Keratinocyte (primary cell): ENCODE results near the gene CLPSL1.
A peak's percentile ranks its signal among the peaks of the same experiment; 100 is the strongest.

Experiments
- EZH2 ChIP-seq: IDR thresholded peaks from one replicate; pipeline ENCODE4 v1.6.1; 2012; ENCODE audit warnings: inconsistent platforms, mild to moderate bottlenecking, low read length, moderate library complexity
- TF ChIP-seq, protein P1 (sequence below), 3 experiments: IDR thresholded peaks in 1 of 3; conservative IDR thresholded peaks in 1 of 3; optimal IDR thresholded peaks in 1 of 3; 2 replicates in 2 of 3; 3 replicates in 1 of 3; pipeline versions ENCODE3 to v1.5.1; 2011; ENCODE audit warnings: low read length in 3 of 3, mild to moderate bottlenecking in 3 of 3, moderate library complexity in 2 of 3, control low read depth in 1 of 3, inconsistent platforms in 1 of 3; ENCODE audit not compliant: insufficient read depth in 2 of 3; ENCODE audit errors: extremely low read depth in 1 of 3

DNA sequence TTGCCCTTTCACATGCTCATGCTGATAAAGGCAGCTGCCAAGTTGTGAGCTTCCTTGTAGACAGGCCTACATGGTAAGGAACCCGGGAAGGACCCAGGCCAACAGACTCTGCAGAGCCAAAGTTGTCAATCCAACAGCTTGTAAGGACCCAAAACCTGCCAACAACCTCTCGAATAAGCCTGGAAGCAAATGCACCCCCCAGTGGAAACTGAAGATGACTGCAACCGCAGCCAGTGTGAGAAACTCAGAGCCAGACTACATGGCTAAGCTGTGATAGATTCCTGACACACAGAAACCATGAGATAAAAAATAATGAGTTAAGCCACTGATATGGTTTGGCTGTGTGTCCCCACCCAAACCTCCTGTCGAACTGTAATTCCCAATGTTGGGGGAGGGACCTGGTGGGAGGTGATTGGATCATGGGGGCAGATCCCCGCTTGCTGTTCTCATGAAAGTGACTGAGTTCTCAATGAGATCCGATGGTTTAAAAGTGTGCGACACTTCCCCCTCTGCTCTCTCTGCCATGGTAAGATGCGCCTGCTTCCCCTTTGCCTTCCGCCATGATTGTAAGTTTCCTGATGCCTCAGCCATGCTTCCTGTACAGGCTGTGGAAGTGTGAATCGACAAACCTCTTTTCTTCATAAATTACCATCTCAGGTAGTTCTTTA lies 23.2 kb upstream of the CLPSL1 start:
- TF ChIP-seq, protein P1, sequence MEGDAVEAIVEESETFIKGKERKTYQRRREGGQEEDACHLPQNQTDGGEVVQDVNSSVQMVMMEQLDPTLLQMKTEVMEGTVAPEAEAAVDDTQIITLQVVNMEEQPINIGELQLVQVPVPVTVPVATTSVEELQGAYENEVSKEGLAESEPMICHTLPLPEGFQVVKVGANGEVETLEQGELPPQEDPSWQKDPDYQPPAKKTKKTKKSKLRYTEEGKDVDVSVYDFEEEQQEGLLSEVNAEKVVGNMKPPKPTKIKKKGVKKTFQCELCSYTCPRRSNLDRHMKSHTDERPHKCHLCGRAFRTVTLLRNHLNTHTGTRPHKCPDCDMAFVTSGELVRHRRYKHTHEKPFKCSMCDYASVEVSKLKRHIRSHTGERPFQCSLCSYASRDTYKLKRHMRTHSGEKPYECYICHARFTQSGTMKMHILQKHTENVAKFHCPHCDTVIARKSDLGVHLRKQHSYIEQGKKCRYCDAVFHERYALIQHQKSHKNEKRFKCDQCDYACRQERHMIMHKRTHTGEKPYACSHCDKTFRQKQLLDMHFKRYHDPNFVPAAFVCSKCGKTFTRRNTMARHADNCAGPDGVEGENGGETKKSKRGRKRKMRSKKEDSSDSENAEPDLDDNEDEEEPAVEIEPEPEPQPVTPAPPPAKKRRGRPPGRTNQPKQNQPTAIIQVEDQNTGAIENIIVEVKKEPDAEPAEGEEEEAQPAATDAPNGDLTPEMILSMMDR (optimal IDR thresholded peaks at IDR 0.05 in 1 of 3, IDR thresholded peaks at IDR 0.05 in 1 of 3, conservative IDR thresholded peaks at IDR 0.05 in 1 of 3; ENCODE audit: extremely low read depth in 1 of 3, insufficient read depth in 2 of 3, low read length in 3 of 3) = peak; percentile 27 to 52 (median 39)
- no peak for TF ChIP-seq EZH2
